GM13977 (cell line): ENCODE results near the gene SUSD6.
"Not testable (repeated sequence)": the region's sequence is repeated elsewhere in the genome, so short reads cannot be mapped to it uniquely, and the experiment has no call there.

Source experiments
- DNase-seq: peaks from one replicate; pipeline ENCODE4 v3.0.0; 2012; ENCODE audit warnings: low spot score
- CTCF ChIP-seq: IDR thresholded peaks from 2 replicates; pipeline ENCODE4 v1.5.1; 2012; ENCODE audit warnings: mild to moderate bottlenecking, control low read depth; ENCODE audit not compliant: insufficient read depth; ENCODE audit errors: extremely low read depth, missing control alignments
- in situ Hi-C: fragments of 300-500 bp; cut with MboI; formaldehyde crosslinking; loops from one replicate; pipeline ENCODE4 v1.12.0; 2022; ENCODE audit warnings: low sequenced_read_pairs, low pct_unique_long_range_greater_than_20kb, mixed read lengths, inconsistent platforms; ENCODE audit not compliant: unreplicated experiment

The SUSD6 gene

GRCh38 chr14:69693801-69694729 is 82.7 kb downstream of the SUSD6 start:
- no peak for DNase-seq
- in situ Hi-C loops: no loop called here
- no peak for TF ChIP-seq CTCF

GRCh38 chr14:69694730-69695281 is 83.4 kb downstream of the SUSD6 start:
- no peak for TF ChIP-seq CTCF
- in situ Hi-C loops: no loop called here
- no peak for DNase-seq

- no peak for TF ChIP-seq CTCF
- in situ Hi-C loops: no loop called here
- DNase-seq: no peak
Measured at GRCh38 chr14:69695322-69696203, 84.2 kb downstream of the SUSD6 start.

- in situ Hi-C loops: no loop called here
- DNase-seq: no peak
- no peak for TF ChIP-seq CTCF
Measured at GRCh38 chr14:69696204-69696527, 84.8 kb downstream of the SUSD6 start.

GRCh38 chr14:69696633-69697557 is 85.5 kb downstream of the SUSD6 start:
- TF ChIP-seq CTCF: no peak
- in situ Hi-C loops: no loop called here
- DNase-seq: no peak

GRCh38 chr14:69698572-69698971 is 87.2 kb downstream of the SUSD6 start:
- TF ChIP-seq CTCF: no peak
- no peak for DNase-seq
- in situ Hi-C loops: no loop called here

- DNase-seq, in situ Hi-C loops: not testable (repeated sequence)
Measured at GRCh38 chr14:69699243-69699642, 87.8 kb downstream of the SUSD6 start.
